ENCODE data around the gene PTPN9.

DNA sequence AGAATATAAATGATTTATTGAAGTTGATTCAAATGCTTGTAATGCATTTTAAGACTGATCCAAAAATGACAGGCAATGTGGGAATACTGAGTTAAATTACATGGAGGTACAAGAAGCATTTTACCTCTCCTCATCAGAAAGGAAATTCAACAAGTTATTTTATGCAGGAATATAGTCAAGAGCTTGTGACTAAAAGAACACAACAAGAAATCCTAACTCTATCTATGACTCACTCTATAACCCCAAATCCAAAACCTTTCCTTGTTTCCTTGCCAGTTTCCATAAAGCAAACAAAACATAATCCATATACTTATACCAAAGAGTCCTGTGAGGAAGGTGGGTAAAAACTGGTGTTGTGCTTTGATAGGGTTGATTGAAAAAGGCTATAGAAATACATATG, 158.4 kb downstream of the PTPN9 start:
- TF ChIP-seq, protein P1, sequence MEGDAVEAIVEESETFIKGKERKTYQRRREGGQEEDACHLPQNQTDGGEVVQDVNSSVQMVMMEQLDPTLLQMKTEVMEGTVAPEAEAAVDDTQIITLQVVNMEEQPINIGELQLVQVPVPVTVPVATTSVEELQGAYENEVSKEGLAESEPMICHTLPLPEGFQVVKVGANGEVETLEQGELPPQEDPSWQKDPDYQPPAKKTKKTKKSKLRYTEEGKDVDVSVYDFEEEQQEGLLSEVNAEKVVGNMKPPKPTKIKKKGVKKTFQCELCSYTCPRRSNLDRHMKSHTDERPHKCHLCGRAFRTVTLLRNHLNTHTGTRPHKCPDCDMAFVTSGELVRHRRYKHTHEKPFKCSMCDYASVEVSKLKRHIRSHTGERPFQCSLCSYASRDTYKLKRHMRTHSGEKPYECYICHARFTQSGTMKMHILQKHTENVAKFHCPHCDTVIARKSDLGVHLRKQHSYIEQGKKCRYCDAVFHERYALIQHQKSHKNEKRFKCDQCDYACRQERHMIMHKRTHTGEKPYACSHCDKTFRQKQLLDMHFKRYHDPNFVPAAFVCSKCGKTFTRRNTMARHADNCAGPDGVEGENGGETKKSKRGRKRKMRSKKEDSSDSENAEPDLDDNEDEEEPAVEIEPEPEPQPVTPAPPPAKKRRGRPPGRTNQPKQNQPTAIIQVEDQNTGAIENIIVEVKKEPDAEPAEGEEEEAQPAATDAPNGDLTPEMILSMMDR (conservative IDR thresholded peaks at IDR 0.05; ENCODE audit: low read depth, low read length), result no peak
- TF ChIP-seq EZH2 (IDR thresholded peaks at IDR 0.05; ENCODE audit: borderline replicate concordance, low read depth, low read length, poor library complexity, severe bottlenecking), result no peak
